Measurements from ENCODE around the gene GRM6. TPM values are rescaled to one million over a fixed set of nuclear protein-coding genes. Genes with fewer than 3 reads are reported as not detected.

Gene GRM6
- total RNA-seq, 1 donor, result not detected

DNA sequence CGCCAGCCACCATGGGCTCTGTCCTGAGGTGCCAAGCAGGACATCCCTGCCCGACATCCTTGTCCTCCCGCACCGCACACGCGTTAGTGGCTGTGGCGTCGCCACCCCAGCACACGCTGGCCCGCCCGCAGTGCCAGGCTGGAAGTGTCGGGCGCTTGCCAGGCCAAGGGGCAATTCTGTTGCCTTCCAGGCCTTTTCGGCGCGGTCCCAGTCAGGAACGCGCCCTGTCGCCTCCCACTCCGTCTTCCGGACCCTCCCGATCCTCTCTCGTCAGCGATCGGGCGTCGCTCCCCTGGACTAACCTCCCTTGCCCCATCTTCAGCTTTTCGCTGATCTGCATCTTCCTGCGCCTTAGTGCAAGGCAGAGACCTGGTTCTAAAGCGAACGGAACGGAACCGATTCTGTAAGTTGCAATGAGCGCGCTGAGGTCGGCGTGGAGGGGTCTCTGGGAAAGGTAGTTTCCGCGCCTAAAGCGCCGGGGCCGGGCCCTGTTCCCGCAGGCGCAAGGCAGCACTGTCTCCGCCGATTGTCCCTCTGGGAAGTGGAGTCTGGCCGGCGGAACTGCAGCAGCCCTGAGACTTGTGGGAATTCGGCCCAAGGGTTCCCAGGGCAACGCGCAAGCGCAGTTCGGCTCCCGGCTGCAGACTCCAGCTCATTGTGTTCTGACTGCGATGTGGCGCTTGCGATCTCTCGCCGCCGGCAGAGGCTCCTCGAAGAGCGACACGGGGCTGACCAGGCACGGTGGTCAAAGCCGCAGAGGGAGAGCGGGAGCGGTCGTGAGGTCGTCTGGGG is 54.4 kb downstream of the GRM6 start, which contains the start of gene ZNF454:
TSS of gene ZNF454 (plus strand) at position 630 of the 792 bp plus-strand sequence. CDS start 1,594 bp downstream, outside the sequence.
- peak; percentile 91 for DNase-seq (ENCODE audit: low read depth)
- TF ChIP-seq, protein P1, sequence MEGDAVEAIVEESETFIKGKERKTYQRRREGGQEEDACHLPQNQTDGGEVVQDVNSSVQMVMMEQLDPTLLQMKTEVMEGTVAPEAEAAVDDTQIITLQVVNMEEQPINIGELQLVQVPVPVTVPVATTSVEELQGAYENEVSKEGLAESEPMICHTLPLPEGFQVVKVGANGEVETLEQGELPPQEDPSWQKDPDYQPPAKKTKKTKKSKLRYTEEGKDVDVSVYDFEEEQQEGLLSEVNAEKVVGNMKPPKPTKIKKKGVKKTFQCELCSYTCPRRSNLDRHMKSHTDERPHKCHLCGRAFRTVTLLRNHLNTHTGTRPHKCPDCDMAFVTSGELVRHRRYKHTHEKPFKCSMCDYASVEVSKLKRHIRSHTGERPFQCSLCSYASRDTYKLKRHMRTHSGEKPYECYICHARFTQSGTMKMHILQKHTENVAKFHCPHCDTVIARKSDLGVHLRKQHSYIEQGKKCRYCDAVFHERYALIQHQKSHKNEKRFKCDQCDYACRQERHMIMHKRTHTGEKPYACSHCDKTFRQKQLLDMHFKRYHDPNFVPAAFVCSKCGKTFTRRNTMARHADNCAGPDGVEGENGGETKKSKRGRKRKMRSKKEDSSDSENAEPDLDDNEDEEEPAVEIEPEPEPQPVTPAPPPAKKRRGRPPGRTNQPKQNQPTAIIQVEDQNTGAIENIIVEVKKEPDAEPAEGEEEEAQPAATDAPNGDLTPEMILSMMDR (IDR thresholded peaks at IDR 0.05; ENCODE audit: insufficient read depth, low read depth, low read length), result no peak
- peak within 1 kb of the TSS; percentile 78 for H3K4me3 ChIP-seq (ENCODE audit: low read depth, low read length)

DNA sequence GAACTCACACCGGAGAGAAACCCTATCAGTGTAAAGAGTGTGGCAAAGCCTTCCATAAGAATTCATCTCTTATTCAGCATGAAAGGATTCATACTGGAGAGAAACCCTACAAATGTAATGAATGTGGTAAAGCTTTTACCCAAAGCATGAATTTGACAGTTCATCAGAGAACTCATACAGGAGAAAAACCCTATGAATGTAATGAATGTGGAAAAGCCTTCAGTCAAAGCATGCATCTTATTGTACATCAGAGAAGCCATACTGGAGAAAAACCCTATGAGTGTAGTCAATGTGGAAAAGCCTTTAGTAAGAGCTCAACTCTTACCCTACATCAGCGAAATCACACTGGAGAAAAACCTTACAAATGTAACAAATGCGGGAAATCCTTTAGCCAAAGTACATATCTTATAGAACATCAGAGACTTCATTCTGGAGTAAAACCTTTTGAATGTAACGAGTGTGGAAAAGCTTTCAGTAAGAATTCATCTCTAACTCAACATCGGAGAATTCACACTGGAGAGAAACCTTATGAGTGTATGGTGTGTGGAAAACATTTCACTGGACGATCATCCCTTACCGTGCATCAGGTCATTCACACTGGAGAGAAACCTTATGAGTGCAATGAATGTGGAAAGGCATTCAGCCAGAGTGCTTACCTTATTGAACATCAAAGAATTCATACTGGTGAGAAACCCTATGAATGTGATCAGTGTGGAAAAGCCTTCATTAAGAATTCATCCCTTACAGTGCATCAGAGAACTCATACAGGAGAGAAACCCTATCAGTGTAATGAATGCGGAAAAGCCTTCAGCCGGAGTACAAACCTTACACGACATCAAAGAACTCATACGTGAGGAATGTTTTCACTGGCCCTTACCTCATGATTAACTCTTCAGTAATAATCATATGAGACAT is 63.0 kb downstream of the GRM6 start:
- no peak overlapping the region for H3K4me3 ChIP-seq (ENCODE audit: low read depth, low read length)
- no peak for DNase-seq (ENCODE audit: low read depth)
- TF ChIP-seq, protein P1 (IDR thresholded peaks at IDR 0.05; ENCODE audit: insufficient read depth, low read depth, low read length), result no peak

Other genes starting within 250 kb of the GRM6 start
- 10.3 and 12.5 TPM in 2 replicates for gene ZNF354B, start 135.4 kb downstream of the GRM6 start, total RNA-seq
- gene ZFP2, start 99.4 kb downstream of the GRM6 start, total RNA-seq, result under 0.01 and 0.86 TPM in 2 replicates
- gene ZNF454, start 54.1 kb downstream of the GRM6 start, total RNA-seq, result under 0.01 and 0.43 TPM in 2 replicates
- gene ZNF879, start 28.5 kb upstream of the GRM6 start, total RNA-seq, result 2.6 and 5.6 TPM in 2 replicates
- 6.8 and 9.1 TPM in 2 replicates for gene ZNF354C, start 65.1 kb upstream of the GRM6 start, total RNA-seq

Measured in fibroblast of villous mesenchyme (primary cell).